ENCODE measurements around the gene FEN1. TPM values are rescaled to one million over a fixed set of nuclear protein-coding genes. Genes with fewer than 3 reads are reported as not detected.

Gene FEN1
- total RNA-seq, 1 donor from 2014 or later = 44.6 TPM

- TF ChIP-seq CTCF (conservative IDR thresholded peaks at IDR 0.05) = no peak
Measured at GRCh38 chr11:61771985-61772455, 20.7 kb upstream of the FEN1 start.

GRCh38 chr11:61773356-61773755 lies 19.4 kb upstream of the FEN1 start:
- peaks cover 6% of the 10 kb centered on the region for H3K36me3 Mint-ChIP-seq
- no peaks in the 10 kb centered on the region for H3K9me3 Mint-ChIP-seq
- no peaks in the 10 kb centered on the region for H3K27me3 Mint-ChIP-seq
- peaks cover 29% of the 10 kb centered on the region for H3K4me1 Mint-ChIP-seq (ENCODE audit: unreplicated experiment)
- TF ChIP-seq CTCF (conservative IDR thresholded peaks at IDR 0.05) = no peak
- peak overlapping the region; percentile 65 for H3K27ac Mint-ChIP-seq
- H3K4me3 Mint-ChIP-seq = peak overlapping the region; percentile 38
- no peak for DNase-seq (ENCODE audit: extremely low spot score, unreplicated experiment)

More at GRCh38 chr11:61771985-61772455, 20.7 kb upstream of the FEN1 start:
- H3K9me3 Mint-ChIP-seq = no peaks in the 10 kb centered on the region
- H3K4me1 Mint-ChIP-seq (ENCODE audit: unreplicated experiment) = peaks cover 33% of the 10 kb centered on the region
- no peaks in the 10 kb centered on the region for H3K36me3 Mint-ChIP-seq
- no peak for DNase-seq (ENCODE audit: extremely low spot score, unreplicated experiment)
- H3K27ac Mint-ChIP-seq = no peak overlapping the region
- no peaks in the 10 kb centered on the region for H3K27me3 Mint-ChIP-seq
- no peak overlapping the region for H3K4me3 Mint-ChIP-seq

GRCh38 chr11:61773809-61774208 lies 18.9 kb upstream of the FEN1 start:
- Mint-ChIP-seq H3K4me3 (peak overlapping the region; percentile 38), H3K27me3 (no peaks in the 10 kb centered on the region)
- TF ChIP-seq CTCF (conservative IDR thresholded peaks at IDR 0.05) = no peak

GRCh38 chr11:61774411-61774810 lies 18.3 kb upstream of the FEN1 start:
- H3K36me3 Mint-ChIP-seq = peaks cover 6% of the 10 kb centered on the region
- no peak for DNase-seq (ENCODE audit: extremely low spot score, unreplicated experiment)
- no peaks in the 10 kb centered on the region for H3K27me3 Mint-ChIP-seq
- TF ChIP-seq CTCF (conservative IDR thresholded peaks at IDR 0.05) = no peak
- peaks cover 28% of the 10 kb centered on the region for H3K4me1 Mint-ChIP-seq (ENCODE audit: unreplicated experiment)
- no peaks in the 10 kb centered on the region for H3K9me3 Mint-ChIP-seq
- H3K4me3 Mint-ChIP-seq = peak overlapping the region; percentile 25
- H3K27ac Mint-ChIP-seq = no peak overlapping the region

More at GRCh38 chr11:61773809-61774208, 18.9 kb upstream of the FEN1 start:
- Mint-ChIP-seq H3K27ac (peak overlapping the region; percentile 65), H3K9me3 (no peaks in the 10 kb centered on the region), H3K4me1 (ENCODE audit: unreplicated experiment) (peaks cover 28% of the 10 kb centered on the region), H3K36me3 (peaks cover 6% of the 10 kb centered on the region)
- no peak for DNase-seq (ENCODE audit: extremely low spot score, unreplicated experiment)

- no peak for DNase-seq (ENCODE audit: extremely low spot score, unreplicated experiment)
- H3K27ac Mint-ChIP-seq = peak overlapping the region; percentile 36
- H3K36me3 Mint-ChIP-seq = peaks cover 6% of the 10 kb centered on the region
- TF ChIP-seq CTCF (conservative IDR thresholded peaks at IDR 0.05) = no peak
- H3K4me1 Mint-ChIP-seq (ENCODE audit: unreplicated experiment) = peaks cover 28% of the 10 kb centered on the region
- H3K9me3 Mint-ChIP-seq = no peaks in the 10 kb centered on the region
- no peaks in the 10 kb centered on the region for H3K27me3 Mint-ChIP-seq
- H3K4me3 Mint-ChIP-seq = no peak overlapping the region
Measured at GRCh38 chr11:61775106-61775505, 17.6 kb upstream of the FEN1 start.
